C1 segment of cervical spinal cord (tissue), 14 donors: ENCODE results near the gene IFNL4.
"Not testable (repeated sequence)": the region's sequence is repeated elsewhere in the genome, so short reads cannot be mapped to it uniquely, and the experiment has no call there.

Experiments used
- DNase-seq, 14 donors: peaks; one replicate each; lab custom pipeline; 2025; lab: John Stamatoyannopoulos, UW

IFNL4 gene

GRCh38 chr19:39248806-39249205 lies at the start of gene IFNL4:
Gene IFNL4, minus strand, starts transcription at chr19:39248856.
- DNase-seq: no peak

- DNase-seq: no peak
Measured at GRCh38 chr19:39297931-39298634, 49.4 kb upstream of the IFNL4 start.

- DNase-seq: no peak
Measured at GRCh38 chr19:39296906-39297305, 48.2 kb upstream of the IFNL4 start.

GRCh38 chr19:39296055-39296645 lies 47.5 kb upstream of the IFNL4 start, which contains the start of gene IFNL1:
Gene IFNL1, plus strand, starts transcription at chr19:39296407. Its CDS starts 15 bp downstream, at chr19:39296422.
- no peak for DNase-seq

GRCh38 chr19:39293394-39293793 lies 44.7 kb upstream of the IFNL4 start:
- DNase-seq: no peak

- no peak for DNase-seq
Measured at GRCh38 chr19:39284032-39284431, 35.4 kb upstream of the IFNL4 start.

GRCh38 chr19:39282021-39282420 lies 33.4 kb upstream of the IFNL4 start:
- DNase-seq: no peak

GRCh38 chr19:39277598-39277997 lies 28.9 kb upstream of the IFNL4 start:
- no peak for DNase-seq

- DNase-seq: no peak
Measured at GRCh38 chr19:39276740-39277139, 28.1 kb upstream of the IFNL4 start.

GRCh38 chr19:39275578-39275977 lies 26.9 kb upstream of the IFNL4 start:
- DNase-seq: no peak

- not testable (repeated sequence) for DNase-seq
Measured at GRCh38 chr19:39273859-39274258, 25.2 kb upstream of the IFNL4 start.

- no peak for DNase-seq
Measured at GRCh38 chr19:39270036-39270871, 21.6 kb upstream of the IFNL4 start.

- not testable (repeated sequence) for DNase-seq
Measured at GRCh38 chr19:39269369-39269768, 20.7 kb upstream of the IFNL4 start.

- not testable (repeated sequence) for DNase-seq
Measured at GRCh38 chr19:39268531-39269223, 20.0 kb upstream of the IFNL4 start.

- not testable (repeated sequence) for DNase-seq
Measured at GRCh38 chr19:39268085-39268484, 19.4 kb upstream of the IFNL4 start, which contains the start of gene IFNL2. Gene IFNL2, plus strand, starts transcription at chr19:39268396. Its CDS starts 173 bp downstream, at chr19:39268569.

GRCh38 chr19:39265321-39265916 lies 16.8 kb upstream of the IFNL4 start:
- DNase-seq: peak in 1 of 14 donors; percentile 15

- no peak for DNase-seq
Measured at GRCh38 chr19:39264306-39265290, 15.9 kb upstream of the IFNL4 start.

GRCh38 chr19:39263912-39264305 lies 15.3 kb upstream of the IFNL4 start:
- DNase-seq: no peak

- no peak for DNase-seq
Measured at GRCh38 chr19:39262496-39262895, 13.8 kb upstream of the IFNL4 start.

- no peak for DNase-seq
Measured at GRCh38 chr19:39261704-39262103, 13.0 kb upstream of the IFNL4 start.
